ENCODE results near the gene FATE1. TPM values are rescaled to one million over a fixed set of nuclear protein-coding genes. Genes with fewer than 3 reads are reported as not detected.

The FATE1 gene
- total RNA-seq, 2 experiments from 2014 or later, result not detected

DNA sequence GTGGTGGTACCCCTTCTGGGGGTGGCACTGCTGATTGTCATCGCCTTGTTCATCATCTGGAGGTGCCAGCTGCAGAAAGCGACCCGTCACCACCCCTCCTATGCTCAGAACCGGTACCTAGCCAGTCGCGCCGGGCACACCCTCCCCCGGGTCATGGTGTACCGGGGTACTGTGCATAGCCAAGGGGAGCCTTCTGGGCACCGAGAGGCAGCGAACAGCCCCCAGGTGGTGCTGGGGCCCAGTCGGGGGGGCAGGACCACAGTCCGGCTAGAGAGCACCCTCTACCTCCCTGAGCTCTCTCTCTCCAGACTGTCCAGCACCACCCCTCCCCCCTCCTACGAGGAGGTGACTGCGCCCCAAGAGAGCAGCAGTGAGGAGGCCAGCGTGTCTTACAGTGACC is 15.3 kb upstream of the FATE1 start:
- Histone ChIP-seq H3K79me2 (ENCODE audit: insufficient read depth, low read depth, low read length) (no peaks in the 10 kb centered on the region), H3K9me2 (ENCODE audit: insufficient read depth, low read length) (no peaks in the 10 kb centered on the region), H4K20me1 (ENCODE audit: insufficient read depth, low read length) (no peaks in the 10 kb centered on the region), H3K4me1 (ENCODE audit: insufficient read depth, low read length, poor library complexity, severe bottlenecking) (no peaks in the 10 kb centered on the region), H2AFZ (ENCODE audit: low read length) (no peak overlapping the region), H3K27ac (ENCODE audit: low read depth, low read length, poor library complexity, severe bottlenecking) (no peak overlapping the region), H3K4me3 (ENCODE audit: low read depth, low read length, poor library complexity, severe bottlenecking) (no peak overlapping the region), H3K36me3 (ENCODE audit: insufficient read depth, low read length) (no peaks in the 10 kb centered on the region), H3K9me3 (ENCODE audit: low read length) (no peaks in the 10 kb centered on the region), H3K4me2 (ENCODE audit: low read length) (no peak overlapping the region)
- intact Hi-C loops (cut with micrococcal nuclease; ENCODE audit: unreplicated experiment), result no loop called here
- ChIA-PET CTCF (ENCODE audit: unreplicated experiment) (no interaction called here), POLR2A (no interaction called here)
- TF ChIP-seq, protein P1, sequence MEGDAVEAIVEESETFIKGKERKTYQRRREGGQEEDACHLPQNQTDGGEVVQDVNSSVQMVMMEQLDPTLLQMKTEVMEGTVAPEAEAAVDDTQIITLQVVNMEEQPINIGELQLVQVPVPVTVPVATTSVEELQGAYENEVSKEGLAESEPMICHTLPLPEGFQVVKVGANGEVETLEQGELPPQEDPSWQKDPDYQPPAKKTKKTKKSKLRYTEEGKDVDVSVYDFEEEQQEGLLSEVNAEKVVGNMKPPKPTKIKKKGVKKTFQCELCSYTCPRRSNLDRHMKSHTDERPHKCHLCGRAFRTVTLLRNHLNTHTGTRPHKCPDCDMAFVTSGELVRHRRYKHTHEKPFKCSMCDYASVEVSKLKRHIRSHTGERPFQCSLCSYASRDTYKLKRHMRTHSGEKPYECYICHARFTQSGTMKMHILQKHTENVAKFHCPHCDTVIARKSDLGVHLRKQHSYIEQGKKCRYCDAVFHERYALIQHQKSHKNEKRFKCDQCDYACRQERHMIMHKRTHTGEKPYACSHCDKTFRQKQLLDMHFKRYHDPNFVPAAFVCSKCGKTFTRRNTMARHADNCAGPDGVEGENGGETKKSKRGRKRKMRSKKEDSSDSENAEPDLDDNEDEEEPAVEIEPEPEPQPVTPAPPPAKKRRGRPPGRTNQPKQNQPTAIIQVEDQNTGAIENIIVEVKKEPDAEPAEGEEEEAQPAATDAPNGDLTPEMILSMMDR (conservative IDR thresholded peaks at IDR 0.05; ENCODE audit: low read length), result no peak
- no peak for TF ChIP-seq EZH2phosphoT487 (IDR thresholded peaks at IDR 0.05; ENCODE audit: borderline replicate concordance, low read depth, low read length)
- no peak for DNase-seq (ENCODE audit: low spot score)
- BruUV-seq (replicated peaks), result no TSS peak

DNA sequence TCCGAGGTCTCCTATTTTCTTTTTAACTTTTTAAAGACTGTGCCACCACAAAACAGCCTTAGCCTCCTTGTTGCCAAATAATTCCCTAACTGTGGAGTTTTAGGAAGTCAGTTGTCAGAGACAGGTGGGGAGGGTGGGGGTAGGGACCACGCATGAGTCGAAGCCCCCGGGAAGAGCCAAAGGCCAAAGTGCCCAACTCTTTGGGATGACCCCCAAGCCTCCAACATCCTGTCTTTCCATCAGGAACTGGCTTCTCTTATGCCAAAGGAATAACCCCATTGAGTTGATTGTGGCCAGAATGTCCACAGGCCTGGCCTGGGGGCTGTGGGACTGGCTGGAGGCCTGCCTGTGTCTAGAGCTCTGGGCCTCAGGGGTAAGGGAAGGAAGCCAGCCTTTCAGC is 14.8 kb upstream of the FATE1 start:
- Histone ChIP-seq H3K4me1 (ENCODE audit: insufficient read depth, low read length, poor library complexity, severe bottlenecking) (no peaks in the 10 kb centered on the region), H3K27ac (ENCODE audit: low read depth, low read length, poor library complexity, severe bottlenecking) (no peak overlapping the region), H3K79me2 (ENCODE audit: insufficient read depth, low read depth, low read length) (no peaks in the 10 kb centered on the region), H3K4me2 (ENCODE audit: low read length) (no peak overlapping the region), H3K4me3 (ENCODE audit: low read depth, low read length, poor library complexity, severe bottlenecking) (no peak overlapping the region), H3K9me3 (ENCODE audit: low read length) (no peaks in the 10 kb centered on the region), H3K9me2 (ENCODE audit: insufficient read depth, low read length) (no peaks in the 10 kb centered on the region), H2AFZ (ENCODE audit: low read length) (no peak overlapping the region), H4K20me1 (ENCODE audit: insufficient read depth, low read length) (no peaks in the 10 kb centered on the region), H3K36me3 (ENCODE audit: insufficient read depth, low read length) (no peaks in the 10 kb centered on the region)
- ChIA-PET CTCF (ENCODE audit: unreplicated experiment) (no interaction called here), POLR2A (no interaction called here)
- no TSS peak for BruUV-seq (replicated peaks)
- TF ChIP-seq EZH2phosphoT487 (IDR thresholded peaks at IDR 0.05; ENCODE audit: borderline replicate concordance, low read depth, low read length), result no peak
- TF ChIP-seq, protein P1 (conservative IDR thresholded peaks at IDR 0.05; ENCODE audit: low read length), result no peak
- intact Hi-C loops (cut with micrococcal nuclease; ENCODE audit: unreplicated experiment), result no loop called here
- DNase-seq (ENCODE audit: low spot score), result no peak

DNA sequence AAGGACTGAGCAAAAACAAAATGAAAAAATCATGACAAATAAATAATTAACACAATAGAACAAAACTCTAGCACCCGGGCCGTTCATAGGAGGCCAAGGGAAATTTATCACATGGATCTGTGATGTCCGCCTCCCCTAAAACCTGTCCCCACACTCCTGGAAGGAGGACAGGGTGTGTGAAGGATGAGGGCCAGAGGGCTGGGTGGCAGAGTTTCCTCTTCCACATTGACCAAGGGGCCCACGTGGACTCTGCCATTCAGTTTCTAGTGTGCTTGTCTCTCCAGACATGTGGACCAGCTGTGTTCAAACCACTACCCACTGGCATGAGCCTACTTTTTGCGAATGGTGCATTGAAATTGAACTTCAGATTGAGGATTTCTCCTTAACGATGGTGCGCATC is 14.3 kb upstream of the FATE1 start:
- Histone ChIP-seq H3K4me1 (ENCODE audit: insufficient read depth, low read length, poor library complexity, severe bottlenecking) (no peaks in the 10 kb centered on the region), H3K9me2 (ENCODE audit: insufficient read depth, low read length) (no peaks in the 10 kb centered on the region), H3K36me3 (ENCODE audit: insufficient read depth, low read length) (no peaks in the 10 kb centered on the region), H2AFZ (ENCODE audit: low read length) (no peak overlapping the region), H3K9me3 (ENCODE audit: low read length) (no peaks in the 10 kb centered on the region), H3K27ac (ENCODE audit: low read depth, low read length, poor library complexity, severe bottlenecking) (no peak overlapping the region), H3K4me2 (ENCODE audit: low read length) (no peak overlapping the region), H4K20me1 (ENCODE audit: insufficient read depth, low read length) (no peaks in the 10 kb centered on the region), H3K4me3 (ENCODE audit: low read depth, low read length, poor library complexity, severe bottlenecking) (no peak overlapping the region), H3K79me2 (ENCODE audit: insufficient read depth, low read depth, low read length) (no peaks in the 10 kb centered on the region)
- CTCF ChIA-PET (ENCODE audit: unreplicated experiment), result no interaction called here
- no peak for DNase-seq (ENCODE audit: low spot score)
- TF ChIP-seq, protein P1 (conservative IDR thresholded peaks at IDR 0.05; ENCODE audit: low read length), result no peak
- TF ChIP-seq EZH2phosphoT487 (IDR thresholded peaks at IDR 0.05; ENCODE audit: borderline replicate concordance, low read depth, low read length), result no peak
- intact Hi-C loops (cut with micrococcal nuclease; ENCODE audit: unreplicated experiment), result no loop called here
- POLR2A ChIA-PET, result no interaction called here
- BruUV-seq (replicated peaks), result no TSS peak
